PFSK-1 (cell line): Measurements from ENCODE around the gene AMIGO2.

Experiments used
- FOXP2 ChIP-seq: optimal IDR thresholded peaks from 2 replicates; pipeline ENCODE3; 2011; ENCODE audit warnings: borderline replicate concordance, control low read depth, inconsistent platforms; ENCODE audit not compliant: insufficient read depth; ENCODE audit errors: extremely low read length, extremely low read depth
- POLR2AphosphoS5 ChIP-seq: IDR thresholded peaks from 2 replicates; pipeline ENCODE4 v1.6.1; 2012; ENCODE audit warnings: low read depth, mild to moderate bottlenecking, control low read depth, low read length, moderate library complexity
- SIN3A ChIP-seq: IDR thresholded peaks from 2 replicates; pipeline ENCODE4 v1.6.1; 2012; ENCODE audit warnings: mild to moderate bottlenecking, low read length, moderate library complexity, borderline replicate concordance; ENCODE audit not compliant: insufficient read depth
- TAF1 ChIP-seq: IDR thresholded peaks from 2 replicates; pipeline ENCODE4 v1.6.1; 2012; ENCODE audit warnings: low read length, control low read depth, borderline replicate concordance; ENCODE audit not compliant: insufficient read depth
- TF ChIP-seq, protein P1 (sequence below), 2 experiments: IDR thresholded peaks; 2 replicates each; pipeline versions ENCODE4 v1.6.1 to v1.8.0; 2011 to 2012; ENCODE audit warnings: low read depth in 2 of 2, low read length in 2 of 2, control low read depth in 1 of 2, inconsistent platforms in 1 of 2, mild to moderate bottlenecking in 1 of 2, moderate library complexity in 1 of 2; ENCODE audit not compliant: insufficient read depth in 1 of 2

AMIGO2 gene

DNA sequence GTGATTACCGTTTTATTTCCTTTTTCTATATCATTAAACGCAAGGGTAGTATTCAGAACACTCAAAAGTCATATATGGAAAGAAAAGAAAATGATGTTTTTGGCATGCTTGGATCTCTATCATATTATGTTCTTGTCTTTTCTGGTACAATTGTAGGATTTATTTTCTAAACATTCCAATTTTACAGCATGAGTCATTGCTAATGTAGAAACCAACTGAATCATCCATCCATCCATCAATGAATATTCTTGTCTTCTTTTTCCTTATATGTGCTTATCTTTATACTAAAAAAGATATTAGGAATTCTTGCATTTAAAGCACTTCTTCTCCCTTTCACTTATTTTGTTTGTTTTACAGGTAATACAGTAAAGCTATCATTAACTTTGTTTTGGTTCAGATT lies 20.4 kb upstream of the AMIGO2 start:
- TF ChIP-seq, protein P1, sequence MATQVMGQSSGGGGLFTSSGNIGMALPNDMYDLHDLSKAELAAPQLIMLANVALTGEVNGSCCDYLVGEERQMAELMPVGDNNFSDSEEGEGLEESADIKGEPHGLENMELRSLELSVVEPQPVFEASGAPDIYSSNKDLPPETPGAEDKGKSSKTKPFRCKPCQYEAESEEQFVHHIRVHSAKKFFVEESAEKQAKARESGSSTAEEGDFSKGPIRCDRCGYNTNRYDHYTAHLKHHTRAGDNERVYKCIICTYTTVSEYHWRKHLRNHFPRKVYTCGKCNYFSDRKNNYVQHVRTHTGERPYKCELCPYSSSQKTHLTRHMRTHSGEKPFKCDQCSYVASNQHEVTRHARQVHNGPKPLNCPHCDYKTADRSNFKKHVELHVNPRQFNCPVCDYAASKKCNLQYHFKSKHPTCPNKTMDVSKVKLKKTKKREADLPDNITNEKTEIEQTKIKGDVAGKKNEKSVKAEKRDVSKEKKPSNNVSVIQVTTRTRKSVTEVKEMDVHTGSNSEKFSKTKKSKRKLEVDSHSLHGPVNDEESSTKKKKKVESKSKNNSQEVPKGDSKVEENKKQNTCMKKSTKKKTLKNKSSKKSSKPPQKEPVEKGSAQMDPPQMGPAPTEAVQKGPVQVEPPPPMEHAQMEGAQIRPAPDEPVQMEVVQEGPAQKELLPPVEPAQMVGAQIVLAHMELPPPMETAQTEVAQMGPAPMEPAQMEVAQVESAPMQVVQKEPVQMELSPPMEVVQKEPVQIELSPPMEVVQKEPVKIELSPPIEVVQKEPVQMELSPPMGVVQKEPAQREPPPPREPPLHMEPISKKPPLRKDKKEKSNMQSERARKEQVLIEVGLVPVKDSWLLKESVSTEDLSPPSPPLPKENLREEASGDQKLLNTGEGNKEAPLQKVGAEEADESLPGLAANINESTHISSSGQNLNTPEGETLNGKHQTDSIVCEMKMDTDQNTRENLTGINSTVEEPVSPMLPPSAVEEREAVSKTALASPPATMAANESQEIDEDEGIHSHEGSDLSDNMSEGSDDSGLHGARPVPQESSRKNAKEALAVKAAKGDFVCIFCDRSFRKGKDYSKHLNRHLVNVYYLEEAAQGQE (IDR thresholded peaks at IDR 0.05; ENCODE audit: insufficient read depth in 1 of 2, low read depth in 2 of 2, low read length in 2 of 2), result no peak
- TF ChIP-seq TAF1 (no peak), FOXP2 (no peak), POLR2AphosphoS5 (no peak), SIN3A (no peak)

DNA sequence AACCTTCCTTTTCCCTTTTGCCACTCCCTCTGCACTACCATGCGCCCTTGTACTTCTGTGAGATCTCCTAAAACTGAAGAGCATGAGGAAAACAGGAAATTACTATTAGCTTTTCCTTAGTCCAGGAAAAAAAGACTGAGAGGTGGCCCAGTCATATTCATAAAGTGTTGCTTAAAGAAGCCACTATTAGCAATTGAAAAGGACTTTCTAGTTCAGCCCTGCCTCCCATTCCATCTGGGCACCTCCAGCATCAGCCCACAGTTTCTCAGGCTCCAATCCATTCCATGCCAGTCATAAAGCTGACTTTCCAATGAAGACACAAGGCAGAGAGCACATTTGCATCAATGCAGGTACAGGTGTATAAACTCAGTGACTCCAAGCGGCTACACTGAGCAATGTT lies 19.9 kb upstream of the AMIGO2 start:
- TF ChIP-seq SIN3A (no peak), TAF1 (no peak), FOXP2 (no peak), POLR2AphosphoS5 (no peak)
- TF ChIP-seq, protein P1 (IDR thresholded peaks at IDR 0.05; ENCODE audit: insufficient read depth in 1 of 2, low read depth in 2 of 2, low read length in 2 of 2), result no peak

GRCh38 chr12:47098099-47098498 lies 18.3 kb upstream of the AMIGO2 start:
- TF ChIP-seq TAF1, result no peak
- no peak for TF ChIP-seq POLR2AphosphoS5
- TF ChIP-seq, protein P1 (IDR thresholded peaks at IDR 0.05; ENCODE audit: insufficient read depth in 1 of 2, low read depth in 2 of 2, low read length in 2 of 2), result no peak
- TF ChIP-seq SIN3A, result no peak
- TF ChIP-seq FOXP2, result no peak

GRCh38 chr12:47097276-47097896 lies 17.6 kb upstream of the AMIGO2 start:
- TF ChIP-seq POLR2AphosphoS5 (no peak), TAF1 (no peak), SIN3A (no peak), FOXP2 (no peak)
- TF ChIP-seq, protein P1 (IDR thresholded peaks at IDR 0.05; ENCODE audit: insufficient read depth in 1 of 2, low read depth in 2 of 2, low read length in 2 of 2), result no peak
